ENCODE measurements around the gene SIL1.

- no peak for TF ChIP-seq CTCF (conservative IDR thresholded peaks at IDR 0.05)
- TF ChIP-seq EZH2 (IDR thresholded peaks at IDR 0.05; ENCODE audit: low read depth), result no peak
Observed at GRCh38 chr5:138955671-138956295, 242.4 kb downstream of the SIL1 start.
